ENCODE results near the gene GPR75. TPM values are rescaled to one million over a fixed set of nuclear protein-coding genes. Genes with fewer than 3 reads are reported as not detected.

Gene GPR75
- total and polyA plus RNA-seq, 2 of the 13 experiments (the other 11 are each of a cell fraction or from before 2014, with no cell fraction given), result 3.3 to 4.1 TPM

DNA sequence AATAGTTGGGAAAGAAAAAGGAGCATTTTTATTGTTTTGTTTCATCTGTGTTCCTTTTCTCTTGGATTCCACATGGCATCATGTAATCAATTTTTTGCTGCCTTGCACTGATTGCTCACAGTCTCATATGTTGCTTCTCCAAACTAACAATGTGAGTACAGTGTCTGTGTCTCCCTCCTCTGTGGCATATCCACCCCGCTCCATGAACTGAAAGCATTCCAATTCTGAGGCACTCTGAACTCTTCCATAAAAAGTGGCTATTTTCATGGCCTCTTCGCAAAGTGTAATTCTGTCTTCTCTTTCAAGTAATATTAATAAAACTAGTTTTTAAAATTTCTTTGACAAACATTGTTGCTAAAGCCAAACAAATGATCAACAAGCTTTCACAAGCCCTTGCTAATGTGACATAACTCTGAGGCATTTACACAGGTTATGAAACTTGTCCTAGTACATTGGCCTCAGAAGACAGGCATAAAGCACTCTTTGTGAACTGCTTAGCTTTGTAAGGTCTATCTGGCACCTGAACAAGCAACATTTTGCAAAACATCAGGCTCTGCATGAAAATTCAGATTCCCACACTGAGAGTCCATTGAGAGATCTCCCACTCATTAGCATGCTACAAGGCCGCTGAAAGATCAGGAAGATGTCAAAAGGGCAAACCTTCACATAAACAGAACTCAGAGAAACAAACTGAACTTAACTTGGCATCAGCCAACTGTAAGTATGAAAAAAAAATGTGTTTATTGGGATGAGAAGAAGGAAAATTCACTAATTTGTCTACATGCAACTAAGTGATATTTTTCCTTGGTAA, 33.0 kb downstream of the GPR75 start (continued):
- TF ChIP-seq ZBTB49 (CRISPR knock-in tag; IDR thresholded peaks at IDR 0.05; ENCODE audit: borderline replicate concordance), result peak; percentile 91
- peak; percentile 55; the same call in 1 of the 2 replicates for TF ChIP-seq ZBTB21 (CRISPR knock-in tag; IDR thresholded peaks at IDR 0.05)
- TF ChIP-seq ZNF24 (IDR thresholded peaks at IDR 0.05), result no peak
- TF ChIP-seq ZBTB3 (CRISPR knock-in tag; IDR thresholded peaks at IDR 0.05; ENCODE audit: borderline replicate concordance, low read depth), result peak; percentile 66; the same call in 1 of the 2 replicates
- no peak for TF ChIP-seq SNRNP70 (IDR thresholded peaks at IDR 0.05; ENCODE audit: low read depth, low read length)
- TF ChIP-seq, protein P1, sequence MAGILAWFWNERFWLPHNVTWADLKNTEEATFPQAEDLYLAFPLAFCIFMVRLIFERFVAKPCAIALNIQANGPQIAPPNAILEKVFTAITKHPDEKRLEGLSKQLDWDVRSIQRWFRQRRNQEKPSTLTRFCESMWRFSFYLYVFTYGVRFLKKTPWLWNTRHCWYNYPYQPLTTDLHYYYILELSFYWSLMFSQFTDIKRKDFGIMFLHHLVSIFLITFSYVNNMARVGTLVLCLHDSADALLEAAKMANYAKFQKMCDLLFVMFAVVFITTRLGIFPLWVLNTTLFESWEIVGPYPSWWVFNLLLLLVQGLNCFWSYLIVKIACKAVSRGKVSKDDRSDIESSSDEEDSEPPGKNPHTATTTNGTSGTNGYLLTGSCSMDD (CRISPR knock-in tag; IDR thresholded peaks at IDR 0.05), result no peak
- TF ChIP-seq AGO2 (optimal IDR thresholded peaks at IDR 0.05; ENCODE audit: low read depth, low read length), result no peak
- TF ChIP-seq SKI (IDR thresholded peaks at IDR 0.05; ENCODE audit: partially characterized antibody), result peak; percentile 93
- TF ChIP-seq SMARCC2 (IDR thresholded peaks at IDR 0.05), result peak; percentile 79
- TF ChIP-seq, protein P2, sequence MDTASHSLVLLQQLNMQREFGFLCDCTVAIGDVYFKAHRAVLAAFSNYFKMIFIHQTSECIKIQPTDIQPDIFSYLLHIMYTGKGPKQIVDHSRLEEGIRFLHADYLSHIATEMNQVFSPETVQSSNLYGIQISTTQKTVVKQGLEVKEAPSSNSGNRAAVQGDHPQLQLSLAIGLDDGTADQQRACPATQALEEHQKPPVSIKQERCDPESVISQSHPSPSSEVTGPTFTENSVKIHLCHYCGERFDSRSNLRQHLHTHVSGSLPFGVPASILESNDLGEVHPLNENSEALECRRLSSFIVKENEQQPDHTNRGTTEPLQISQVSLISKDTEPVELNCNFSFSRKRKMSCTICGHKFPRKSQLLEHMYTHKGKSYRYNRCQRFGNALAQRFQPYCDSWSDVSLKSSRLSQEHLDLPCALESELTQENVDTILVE (CRISPR knock-in tag; IDR thresholded peaks at IDR 0.05), result peak; percentile 97
- peak; percentile 77; the same call in 1 of the 2 replicates for TF ChIP-seq KAT7 (CRISPR knock-in tag; IDR thresholded peaks at IDR 0.05; ENCODE audit: borderline replicate concordance)
- peak; percentile 46 for TF ChIP-seq ZMYM4 (CRISPR knock-in tag; IDR thresholded peaks at IDR 0.05)
- TF ChIP-seq CC2D1A (CRISPR knock-in tag; IDR thresholded peaks at IDR 0.05), result no peak
- peak; percentile 97 for TF ChIP-seq TARDBP (CRISPR knock-in tag; IDR thresholded peaks at IDR 0.05)
- TF ChIP-seq FOXC1 (CRISPR knock-in tag; IDR thresholded peaks at IDR 0.05; ENCODE audit: borderline replicate concordance), result no peak
- TF ChIP-seq RFXAP (CRISPR knock-in tag; IDR thresholded peaks at IDR 0.05; ENCODE audit: borderline replicate concordance), result peak; percentile 92
- peak; percentile 91; the same call in 1 of the 2 replicates for TF ChIP-seq ZFP1 (CRISPR knock-in tag; IDR thresholded peaks at IDR 0.05)
- TF ChIP-seq KDM5A (IDR thresholded peaks at IDR 0.05; ENCODE audit: borderline replicate concordance, low read length), result no peak; the same call in 1 of the 2 replicates
- TF ChIP-seq PITX1 (CRISPR knock-in tag; IDR thresholded peaks at IDR 0.05), result peak; percentile 94
- TF ChIP-seq KLF6 (CRISPR knock-in tag; IDR thresholded peaks at IDR 0.05), result peak; percentile 82; the same call in 1 of the 2 replicates
- TF ChIP-seq SP5 (CRISPR knock-in tag; IDR thresholded peaks at IDR 0.05; ENCODE audit: borderline replicate concordance, low read depth), result peak; percentile 72; the same call in 1 of the 2 replicates
- TF ChIP-seq CSRNP2 (CRISPR knock-in tag; conservative IDR thresholded peaks at IDR 0.05; ENCODE audit: low read depth), result no peak
